SK-N-DZ (cell line): ENCODE data around the gene EXOC3.
A peak's percentile ranks its signal among the peaks of the same experiment; 100 is the strongest.

Experiments
- DNase-seq: peaks from one replicate; pipeline ENCODE4 v3.0.0-alpha.2; 2015; ENCODE audit warnings: low spot score

EXOC3 gene

GRCh38 chr5:425714-426113 lies 17.3 kb upstream of the EXOC3 start:
- DNase-seq: no peak

- no peak for DNase-seq
Measured at GRCh38 chr5:426392-426976, 16.5 kb upstream of the EXOC3 start.

- DNase-seq: no peak
Measured at GRCh38 chr5:427415-428087, 15.4 kb upstream of the EXOC3 start.

- DNase-seq: no peak
Measured at GRCh38 chr5:428219-428618, 14.8 kb upstream of the EXOC3 start.

GRCh38 chr5:428754-429452 lies 14.1 kb upstream of the EXOC3 start:
- DNase-seq: no peak

- DNase-seq: no peak
Measured at GRCh38 chr5:429453-430188, 13.4 kb upstream of the EXOC3 start.

- no peak for DNase-seq
Measured at GRCh38 chr5:430214-430925, 12.6 kb upstream of the EXOC3 start.

GRCh38 chr5:431001-431710 lies 11.8 kb upstream of the EXOC3 start:
- peak; percentile 68 for DNase-seq

GRCh38 chr5:431711-432050 lies 11.3 kb upstream of the EXOC3 start:
- DNase-seq: no peak

GRCh38 chr5:432201-432927 lies 10.6 kb upstream of the EXOC3 start:
- no peak for DNase-seq

- DNase-seq: no peak
Measured at GRCh38 chr5:432928-433791, 9.8 kb upstream of the EXOC3 start.

- DNase-seq: no peak
Measured at GRCh38 chr5:433836-434235, 9.1 kb upstream of the EXOC3 start.

GRCh38 chr5:434443-435146 lies 8.4 kb upstream of the EXOC3 start:
- DNase-seq: no peak

GRCh38 chr5:435156-435790 lies 7.7 kb upstream of the EXOC3 start:
- no peak for DNase-seq

GRCh38 chr5:435961-436640 lies 6.9 kb upstream of the EXOC3 start:
- no peak for DNase-seq

- no peak for DNase-seq
Measured at GRCh38 chr5:436641-436975, 6.4 kb upstream of the EXOC3 start.

GRCh38 chr5:437281-437771 lies 5.7 kb upstream of the EXOC3 start:
- peak; percentile 96 for DNase-seq

- no peak for DNase-seq
Measured at GRCh38 chr5:438481-438981, 4.4 kb upstream of the EXOC3 start.
